HuH-7.5 (cell line): ENCODE results near the gene SPNS1.
"Not testable (repeated sequence)": the region's sequence is repeated elsewhere in the genome, so short reads cannot be mapped to it uniquely, and the experiment has no call there.

Experiments used
- DNase-seq: peaks from one replicate; pipeline ENCODE4 v3.0.0; 2011; ENCODE audit warnings: low spot score

Gene SPNS1

GRCh38 chr16:28958836-28959235, 15.7 kb upstream of the SPNS1 start:
- DNase-seq, result no peak

DNA sequence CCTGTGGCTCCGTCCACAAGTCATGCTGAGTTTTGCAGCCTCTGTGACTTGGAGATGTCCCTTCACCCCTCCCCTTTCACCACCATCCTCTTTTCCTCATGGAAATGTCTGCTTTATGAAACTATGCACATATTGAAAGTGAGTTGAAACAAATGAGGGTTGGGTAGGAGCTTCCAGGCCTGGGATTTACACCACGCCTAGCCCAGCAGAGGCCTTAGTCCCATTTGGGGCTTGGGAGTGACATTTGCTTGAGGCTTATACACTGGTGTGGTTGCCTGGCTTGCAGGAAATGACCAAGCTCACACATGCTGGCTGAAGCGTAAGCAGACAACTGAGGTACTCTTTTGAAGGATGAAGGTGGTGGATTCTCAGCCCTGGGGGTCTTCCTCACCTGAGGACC, 10.5 kb upstream of the SPNS1 start:
- DNase-seq, result no peak

DNA sequence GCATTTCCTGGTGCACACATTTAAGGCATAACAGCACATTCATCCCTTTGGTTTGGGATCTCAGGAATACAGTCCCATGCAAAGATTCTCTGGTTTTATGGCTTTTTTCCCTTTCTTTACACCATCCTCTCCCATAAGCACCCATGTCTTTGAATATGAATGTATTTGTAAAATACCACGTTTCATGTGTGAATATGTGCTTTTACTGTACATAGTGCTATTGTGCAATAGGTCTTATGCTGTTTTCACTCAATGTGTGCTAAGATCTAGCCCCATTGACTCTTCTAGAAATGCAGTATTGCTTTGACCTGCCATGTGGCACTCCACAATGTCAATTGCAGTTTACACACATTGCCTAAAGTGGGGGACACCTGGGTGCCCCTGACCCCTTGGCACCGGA, 10.1 kb upstream of the SPNS1 start:
- DNase-seq, result no peak

DNA sequence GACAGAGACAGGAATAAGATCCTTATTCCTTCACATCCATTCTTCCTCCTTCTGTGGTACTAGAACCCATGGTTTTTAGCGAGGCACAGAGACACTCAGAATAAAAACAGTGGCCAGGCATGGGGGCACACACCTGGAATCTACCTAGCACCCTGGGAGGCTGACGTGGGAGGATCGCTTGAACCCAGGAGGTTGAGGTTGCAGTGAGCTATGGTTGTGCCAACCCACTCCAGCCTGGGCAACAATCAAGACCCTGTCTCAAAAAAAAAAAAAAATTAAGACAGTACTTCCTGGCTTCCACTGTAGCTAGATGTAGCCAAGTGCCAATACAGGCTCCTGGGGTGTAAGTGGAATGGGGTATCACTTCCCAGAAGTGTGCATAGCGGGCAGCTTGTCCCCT, 7.4 kb upstream of the SPNS1 start:
- DNase-seq, result no peak

GRCh38 chr16:28969696-28970095, 4.9 kb upstream of the SPNS1 start:
- DNase-seq, result not testable (repeated sequence)

DNA sequence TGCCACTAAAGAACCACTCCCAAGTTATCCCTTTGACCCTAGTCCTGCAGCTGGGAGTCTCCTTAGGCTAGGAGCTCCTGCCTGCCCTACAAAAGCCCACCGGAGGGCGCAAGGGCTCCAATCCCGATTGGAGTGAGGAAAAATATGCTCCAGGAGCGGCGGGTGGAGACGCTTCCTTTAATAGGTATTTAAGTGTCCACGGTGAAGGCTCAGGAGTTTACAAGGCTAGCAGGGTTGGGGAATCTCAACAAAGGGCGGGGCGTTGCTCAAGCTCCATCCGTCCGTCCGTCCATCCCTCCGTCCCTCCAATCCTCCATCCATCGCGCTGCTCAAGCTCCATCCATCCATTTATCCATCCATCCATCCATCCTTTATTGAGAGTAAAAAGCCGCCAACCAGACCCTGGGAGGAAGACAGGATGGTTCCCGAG, 556 bp upstream of the SPNS1 start:
- peak; percentile 65 for DNase-seq

- DNase-seq, result no peak
These were observed 601 bp downstream of the SPNS1 start for GRCh38 chr16:28975158-28975599.

- peak; percentile 73 for DNase-seq
These were observed 3.4 kb downstream of the SPNS1 start for GRCh38 chr16:28977703-28978662.

- DNase-seq, result not testable (repeated sequence)
These were observed 5.8 kb downstream of the SPNS1 start for GRCh38 chr16:28980330-28980729.

GRCh38 chr16:28980929-28981328, 6.4 kb downstream of the SPNS1 start:
- DNase-seq, result no peak

GRCh38 chr16:28981517-28981916, 6.9 kb downstream of the SPNS1 start:
- DNase-seq, result peak; percentile 36

- DNase-seq, result no peak
These were observed 7.8 kb downstream of the SPNS1 start for GRCh38 chr16:28982418-28982817.

- no peak for DNase-seq
These were observed 8.4 kb downstream of the SPNS1 start for GRCh38 chr16:28982949-28983348.

- DNase-seq, result no peak
These were observed 9.1 kb downstream of the SPNS1 start for GRCh38 chr16:28983644-28984043.

DNA sequence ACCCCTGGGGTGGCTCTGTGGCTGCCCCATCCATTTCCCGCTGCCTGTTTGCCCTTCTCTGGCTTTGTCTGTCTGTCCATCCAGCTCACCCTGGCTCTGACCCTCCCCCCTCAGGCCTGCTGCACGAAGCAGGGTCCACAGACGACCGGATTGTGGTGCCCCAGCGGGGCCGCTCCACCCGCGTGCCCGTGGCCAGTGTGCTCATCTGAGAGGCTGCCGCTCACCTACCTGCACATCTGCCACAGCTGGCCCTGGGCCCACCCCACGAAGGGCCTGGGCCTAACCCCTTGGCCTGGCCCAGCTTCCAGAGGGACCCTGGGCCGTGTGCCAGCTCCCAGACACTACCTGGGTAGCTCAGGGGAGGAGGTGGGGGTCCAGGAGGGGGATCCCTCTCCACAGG, 9.5 kb downstream of the SPNS1 start:
- DNase-seq, result no peak

DNA sequence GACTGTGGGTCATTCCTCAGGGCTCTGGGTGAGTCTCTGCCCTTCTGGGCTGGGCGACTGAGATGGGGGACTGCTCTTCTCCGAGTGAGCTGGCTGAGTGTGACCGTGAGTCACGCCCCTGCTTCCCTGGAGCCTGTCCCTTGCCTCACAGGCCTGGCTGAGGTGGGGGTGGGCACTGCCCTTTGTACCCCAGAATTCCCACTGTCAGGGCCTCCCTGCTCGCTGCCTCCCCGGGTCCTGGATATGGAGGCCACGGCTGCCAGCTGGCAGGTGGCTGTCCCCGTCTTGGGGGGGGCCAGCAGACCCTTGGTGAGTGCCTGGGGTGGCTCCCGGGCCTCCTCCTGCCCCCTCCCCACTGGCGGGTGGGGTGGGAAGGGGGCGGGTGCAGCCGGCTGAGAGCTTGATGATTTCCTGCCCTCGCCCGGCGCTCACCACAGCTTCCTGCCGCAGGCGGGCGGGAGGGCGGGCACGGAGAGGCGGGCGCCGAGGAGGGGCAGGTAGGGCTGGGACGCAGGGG, 10.1 kb downstream of the SPNS1 start, which contains the start of gene LAT:
Gene LAT (plus strand): TSS at position 434 of the 517 bp plus-strand sequence. CDS start 366 bp downstream, outside the sequence.
- no peak for DNase-seq

GRCh38 chr16:28985211-28986041, 10.8 kb downstream of the SPNS1 start:
- no peak for DNase-seq

DNA sequence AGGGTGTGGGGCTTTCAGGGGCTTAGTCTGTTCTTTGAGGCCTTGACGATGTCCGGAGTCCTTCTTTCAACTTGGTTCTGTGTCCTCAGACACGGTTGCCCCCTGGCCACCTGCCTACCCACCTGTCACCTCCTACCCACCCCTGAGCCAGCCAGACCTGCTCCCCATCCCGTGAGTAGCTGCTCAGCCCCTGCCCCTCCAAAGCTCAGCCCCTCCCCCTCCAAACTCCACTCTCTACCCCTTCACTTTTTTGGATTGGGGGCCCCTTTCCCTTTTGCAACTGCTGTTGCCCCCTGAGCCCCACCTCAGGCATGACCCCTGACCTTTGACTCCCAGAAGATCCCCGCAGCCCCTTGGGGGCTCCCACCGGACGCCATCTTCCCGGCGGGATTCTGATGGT, 11.5 kb downstream of the SPNS1 start:
- DNase-seq, result no peak

DNA sequence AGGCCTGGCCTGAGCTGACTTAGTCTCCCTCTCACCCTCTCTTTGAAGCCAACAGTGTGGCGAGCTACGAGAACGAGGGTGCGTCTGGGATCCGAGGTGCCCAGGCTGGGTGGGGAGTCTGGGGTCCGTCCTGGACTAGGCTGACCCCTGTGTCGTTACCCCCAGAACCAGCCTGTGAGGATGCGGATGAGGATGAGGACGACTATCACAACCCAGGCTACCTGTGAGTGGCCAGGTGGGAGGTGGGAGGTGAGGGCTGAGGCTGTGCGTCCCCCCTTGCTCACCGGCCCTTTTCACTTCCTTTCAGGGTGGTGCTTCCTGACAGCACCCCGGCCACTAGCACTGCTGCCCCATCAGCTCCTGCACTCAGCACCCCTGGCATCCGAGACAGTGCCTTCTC, 11.9 kb downstream of the SPNS1 start:
- DNase-seq, result no peak

GRCh38 chr16:28987170-28987853, 12.7 kb downstream of the SPNS1 start:
- DNase-seq, result no peak

DNA sequence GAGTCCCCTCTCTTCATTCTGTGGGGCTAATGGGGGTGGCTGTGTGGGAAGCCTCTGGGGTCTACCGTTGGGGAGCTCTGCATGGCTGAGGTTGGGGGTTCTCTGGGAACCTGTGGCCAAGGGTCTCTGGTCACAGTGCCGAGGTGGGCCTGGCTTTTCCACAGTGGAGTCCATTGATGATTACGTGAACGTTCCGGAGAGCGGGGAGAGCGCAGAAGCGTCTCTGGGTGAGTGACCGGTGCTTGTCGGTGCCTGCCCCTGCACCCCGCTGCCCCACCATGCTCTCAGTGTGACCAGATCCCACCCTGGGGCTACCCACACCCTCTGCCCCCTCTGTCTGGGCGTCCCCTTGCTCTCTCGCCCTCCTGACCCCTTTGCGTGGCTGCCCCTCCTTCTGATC, 14.8 kb downstream of the SPNS1 start:
- DNase-seq, result no peak
